Right forelimb (tissue), 1 donor: Measurements from ENCODE around the gene ASTN1.

Experiments
- DNase-seq: peaks from one replicate; pipeline ENCODE4 v3.0.0-alpha.2; 2018

Gene ASTN1

DNA sequence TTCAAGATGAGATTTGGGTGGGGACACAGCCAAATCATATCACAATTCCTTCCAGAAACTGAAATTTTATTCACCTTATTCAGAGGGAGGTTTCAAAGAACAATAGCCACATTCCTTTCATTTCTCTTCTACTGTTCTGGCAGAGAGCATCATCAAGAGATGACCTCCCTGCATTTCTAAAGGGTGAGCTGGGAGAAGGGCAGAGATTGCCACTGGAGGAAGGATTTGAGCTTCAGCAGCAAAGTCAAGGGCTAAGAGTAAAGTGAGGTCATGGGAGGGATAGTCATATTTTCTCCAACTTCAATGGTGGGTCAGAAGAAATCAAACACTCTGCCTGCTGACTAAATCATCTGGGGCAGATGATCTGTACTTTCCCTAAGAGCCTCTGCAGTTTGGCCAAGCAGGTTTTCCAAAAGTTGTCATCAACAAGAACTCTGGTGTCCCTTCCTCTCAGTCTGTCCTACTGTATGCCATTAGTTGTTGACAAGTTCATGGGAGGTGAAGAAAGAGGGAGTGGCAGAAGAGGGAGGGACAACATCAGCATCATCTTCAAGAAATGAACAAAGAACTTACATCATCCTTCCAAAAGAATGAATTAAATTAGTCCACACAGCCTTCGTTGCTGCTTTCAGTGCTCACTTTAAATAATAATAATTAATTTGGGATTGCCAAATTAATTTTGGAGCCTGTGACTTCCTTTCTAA lies 298.3 kb downstream of the ASTN1 start:
- no peak for DNase-seq

DNA sequence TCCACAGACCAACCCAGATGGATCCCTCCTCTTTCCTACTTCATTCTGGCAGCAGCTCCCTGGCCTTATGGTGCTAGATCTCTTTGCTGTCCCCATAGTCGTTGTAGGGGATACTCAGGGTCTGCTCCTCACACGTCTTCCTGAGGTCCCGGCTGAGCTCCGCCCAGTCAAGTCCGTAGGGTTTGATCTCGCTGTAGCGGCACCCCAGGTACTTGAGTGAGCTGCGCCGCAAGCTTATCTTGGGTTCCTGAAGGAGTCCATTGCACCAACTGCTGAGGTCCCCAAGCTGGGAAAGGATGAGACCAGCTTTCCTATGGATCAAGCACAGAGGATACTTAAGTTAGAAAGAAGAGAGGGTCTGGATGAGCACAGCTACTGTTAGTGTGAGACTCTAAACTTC lies 300.3 kb downstream of the ASTN1 start:
- no peak for DNase-seq

DNA sequence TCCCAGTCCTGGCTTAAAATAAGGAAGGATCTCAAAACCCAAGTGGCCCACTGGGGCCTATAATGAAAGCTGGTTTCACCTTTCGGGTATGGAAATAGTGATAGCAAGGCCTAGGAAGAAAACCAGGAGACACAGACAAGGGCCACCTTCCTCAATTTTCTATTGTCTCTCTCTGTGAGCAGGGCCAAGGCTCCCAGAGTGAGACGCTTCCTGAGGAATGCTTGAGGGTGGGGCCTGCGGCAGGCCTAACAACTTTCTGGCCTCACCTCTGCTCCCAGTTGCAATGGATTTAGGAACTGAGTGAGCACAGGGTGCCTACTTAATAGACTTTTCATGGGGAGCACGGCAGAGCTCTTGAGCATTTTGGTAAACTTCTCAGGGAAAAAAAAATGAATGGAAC lies 300.9 kb downstream of the ASTN1 start:
- DNase-seq, result no peak

DNA sequence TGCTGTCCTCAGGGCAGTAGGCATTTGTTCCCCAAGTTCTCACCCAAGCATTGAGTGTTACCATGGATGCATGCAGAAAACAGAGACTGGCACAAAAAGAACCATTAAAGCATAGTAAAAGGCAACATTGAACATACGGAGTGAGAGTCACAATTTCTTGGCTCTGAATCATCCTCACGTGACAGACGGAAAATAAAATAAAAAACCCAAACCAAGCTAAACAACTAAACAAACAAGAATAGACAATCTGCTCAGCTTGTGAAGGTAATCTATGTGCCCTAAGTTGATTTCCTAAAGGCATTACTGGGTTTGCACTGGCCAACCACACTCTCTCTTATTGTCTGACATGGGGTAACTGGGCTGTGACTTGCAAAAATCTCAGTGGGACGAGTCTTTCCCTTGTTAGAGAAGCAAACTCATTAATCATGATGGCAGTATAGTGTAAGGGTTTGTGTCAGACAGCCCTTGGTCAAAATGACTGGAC lies 306.0 kb downstream of the ASTN1 start:
- DNase-seq, result no peak

DNA sequence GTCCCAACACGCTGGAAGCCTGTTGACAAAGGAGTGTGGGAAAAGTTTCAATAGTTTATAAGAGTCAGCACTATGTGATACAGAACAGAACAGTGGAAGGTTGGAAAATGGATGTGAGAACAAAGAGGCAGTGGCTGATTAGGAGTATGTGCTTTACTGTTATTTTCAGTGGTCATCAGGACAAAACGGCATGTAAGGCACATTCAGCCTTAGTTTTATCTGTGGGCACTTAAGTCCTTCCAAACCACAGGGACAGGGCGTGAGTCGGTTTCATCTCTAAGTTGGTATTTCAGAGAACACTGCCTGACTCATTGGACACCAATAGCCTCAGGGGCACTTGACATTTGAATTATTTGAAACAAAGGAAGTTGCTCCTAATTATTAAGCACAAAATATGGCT lies 306.9 kb downstream of the ASTN1 start:
- no peak for DNase-seq

DNA sequence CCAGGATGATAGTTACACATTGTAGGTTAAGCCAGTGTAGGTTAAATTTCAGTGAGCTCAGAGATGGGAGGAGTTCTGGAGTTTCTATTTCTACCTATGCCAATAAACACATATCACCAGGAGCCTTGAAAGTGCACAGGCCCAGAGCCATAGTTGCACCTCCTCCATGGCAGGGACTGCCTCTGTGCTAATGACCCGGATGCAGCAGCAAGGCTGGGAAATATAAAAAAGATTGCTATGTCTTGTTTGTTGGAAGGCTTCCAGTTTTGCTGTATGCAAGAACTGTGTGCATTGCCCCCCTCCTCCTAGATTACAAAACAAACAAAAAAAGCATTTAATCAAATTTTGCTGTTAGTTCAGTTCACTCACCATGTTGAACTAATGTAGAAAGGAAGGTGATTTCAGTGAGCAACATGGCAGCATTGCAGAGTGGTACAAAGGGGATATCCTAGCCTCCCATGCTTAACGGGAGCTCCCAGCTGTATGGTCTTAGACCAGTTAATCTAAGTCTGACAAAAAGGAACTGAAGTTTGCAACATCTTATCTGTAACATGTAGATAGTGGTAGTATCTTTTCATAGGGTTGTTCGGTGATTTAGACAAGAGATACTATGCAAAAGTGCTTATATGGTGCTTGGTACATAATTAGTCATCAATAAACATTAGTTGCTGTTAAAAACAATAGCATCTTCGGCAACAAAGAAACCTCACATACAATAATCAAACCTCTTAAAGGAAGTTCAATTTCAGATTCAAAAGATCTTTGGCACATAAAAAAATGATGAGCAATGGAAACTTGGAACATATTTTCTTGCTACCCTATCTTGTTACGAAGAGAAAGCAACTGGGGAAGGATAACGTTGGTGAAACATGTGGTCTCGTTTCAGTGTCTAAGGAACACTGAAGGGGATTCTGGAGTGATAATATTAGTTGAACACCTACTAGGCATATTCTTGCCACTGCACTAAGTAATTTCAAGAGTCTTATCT lies 309.5 kb downstream of the ASTN1 start:
- no peak for DNase-seq

DNA sequence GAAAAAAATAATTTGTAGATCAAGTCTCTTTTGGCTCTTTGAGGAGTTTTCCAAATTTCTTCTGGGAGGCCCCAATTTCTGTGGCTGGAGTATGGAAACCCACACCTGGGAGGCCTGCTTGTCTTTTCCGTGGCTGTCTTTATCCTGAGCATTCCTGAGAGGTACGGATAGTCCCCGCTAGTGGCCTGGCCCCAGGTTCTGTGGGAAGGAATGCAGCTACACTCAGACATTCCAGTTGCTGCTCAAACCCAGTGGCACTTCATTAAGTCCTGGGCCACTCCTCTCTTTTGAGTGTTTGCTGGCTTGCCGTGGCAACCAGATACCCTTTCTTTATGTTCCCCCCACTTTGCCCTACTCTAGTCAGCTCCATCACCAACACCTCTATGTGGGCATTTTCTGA lies 310.4 kb downstream of the ASTN1 start:
- DNase-seq, result no peak

DNA sequence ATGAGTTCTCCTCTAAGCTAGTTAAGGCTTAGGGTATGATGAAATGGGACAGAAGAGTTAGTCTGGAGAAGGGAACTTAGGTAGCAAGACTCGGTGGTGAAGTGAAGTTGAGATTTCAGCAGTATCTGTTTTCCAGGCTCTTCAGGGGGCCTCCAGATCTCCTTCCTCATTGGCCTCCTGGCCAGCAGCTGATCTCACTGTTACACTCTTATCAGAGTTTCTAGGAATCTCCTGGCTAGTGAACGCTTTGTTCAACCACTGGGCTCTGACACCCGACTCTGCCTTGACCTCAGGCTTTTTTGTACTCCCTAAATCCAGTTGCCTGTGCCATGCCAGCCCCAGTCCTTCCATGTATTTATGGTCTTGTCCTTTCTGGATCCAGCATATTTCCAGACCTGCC lies 311.0 kb downstream of the ASTN1 start:
- DNase-seq, result no peak

DNA sequence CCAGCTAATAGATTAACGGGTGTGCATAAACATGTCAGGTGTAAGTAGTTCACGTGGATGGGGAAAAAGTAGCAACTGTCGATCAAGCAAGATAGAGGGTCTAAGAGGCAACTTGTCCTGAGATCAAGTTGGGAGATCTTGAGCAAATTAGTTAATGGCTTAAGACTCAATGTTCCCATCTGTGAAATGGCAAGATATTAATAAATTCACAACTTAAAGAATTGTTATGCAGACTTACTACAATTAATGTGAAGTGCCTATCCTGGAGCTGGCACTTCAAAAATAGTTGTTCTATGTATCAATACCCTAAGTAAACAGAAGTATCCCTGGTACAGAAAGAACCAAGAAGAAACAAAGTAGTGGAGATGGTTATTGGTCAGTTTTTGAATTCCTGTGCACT lies 312.4 kb downstream of the ASTN1 start:
- DNase-seq, result no peak

DNA sequence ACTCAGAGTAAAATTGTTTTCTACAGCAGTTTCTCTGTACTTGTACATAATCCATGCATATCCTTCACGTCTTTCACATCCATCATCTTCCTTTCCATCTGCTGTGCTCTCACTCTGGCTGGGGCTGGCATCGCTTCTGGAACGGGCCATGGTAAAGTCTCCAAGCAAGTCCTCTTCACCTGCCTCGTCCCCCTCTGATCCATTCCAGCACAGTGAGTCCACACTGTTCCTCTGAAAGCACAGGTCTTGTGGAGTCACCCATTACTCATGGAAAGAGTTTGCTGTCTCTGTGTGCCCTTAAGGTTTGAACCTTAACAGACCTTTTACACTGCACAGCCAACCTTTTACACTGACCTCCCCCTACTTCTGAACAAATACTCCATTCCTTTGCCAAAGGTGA lies 313.6 kb downstream of the ASTN1 start:
- DNase-seq, result no peak

DNA sequence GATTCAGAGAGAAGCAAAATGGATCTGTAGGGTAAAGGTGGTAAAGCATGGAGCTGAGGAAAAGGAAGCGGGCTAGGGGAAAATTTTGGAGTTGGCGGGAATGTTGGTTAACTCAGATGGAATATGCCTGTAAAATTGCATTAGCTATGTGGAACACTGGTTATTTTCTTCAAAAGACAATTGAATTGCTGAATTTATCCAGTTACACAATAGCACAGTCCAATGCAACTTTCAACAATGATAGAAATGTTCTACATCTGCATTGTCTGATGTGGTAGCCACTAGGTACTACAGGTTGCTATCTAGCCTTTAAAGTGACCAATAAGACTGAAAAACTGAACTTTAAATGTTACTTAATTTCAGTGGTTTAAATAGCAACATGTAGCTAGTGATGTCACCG lies 315.2 kb downstream of the ASTN1 start:
- no peak for DNase-seq

DNA sequence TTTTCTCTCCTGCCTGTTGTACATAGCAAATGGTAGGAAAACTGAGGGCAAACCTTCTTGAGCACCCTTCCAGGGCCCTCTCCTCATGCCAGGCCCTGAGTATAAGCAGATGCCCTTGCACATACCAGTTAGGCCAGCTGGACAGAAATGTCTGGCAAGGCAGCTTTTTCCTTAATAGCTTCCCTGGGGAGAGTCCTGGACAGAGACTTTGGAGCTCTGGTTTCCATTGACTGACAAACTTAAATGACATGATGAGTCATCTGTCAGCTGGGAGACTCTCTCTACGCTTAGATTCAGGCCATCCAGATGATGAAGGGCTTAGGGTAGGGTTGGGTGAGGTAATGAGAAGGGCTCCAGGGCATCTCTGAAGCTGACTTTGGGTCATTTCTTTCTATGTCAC lies 317.5 kb downstream of the ASTN1 start:
- no peak for DNase-seq

DNA sequence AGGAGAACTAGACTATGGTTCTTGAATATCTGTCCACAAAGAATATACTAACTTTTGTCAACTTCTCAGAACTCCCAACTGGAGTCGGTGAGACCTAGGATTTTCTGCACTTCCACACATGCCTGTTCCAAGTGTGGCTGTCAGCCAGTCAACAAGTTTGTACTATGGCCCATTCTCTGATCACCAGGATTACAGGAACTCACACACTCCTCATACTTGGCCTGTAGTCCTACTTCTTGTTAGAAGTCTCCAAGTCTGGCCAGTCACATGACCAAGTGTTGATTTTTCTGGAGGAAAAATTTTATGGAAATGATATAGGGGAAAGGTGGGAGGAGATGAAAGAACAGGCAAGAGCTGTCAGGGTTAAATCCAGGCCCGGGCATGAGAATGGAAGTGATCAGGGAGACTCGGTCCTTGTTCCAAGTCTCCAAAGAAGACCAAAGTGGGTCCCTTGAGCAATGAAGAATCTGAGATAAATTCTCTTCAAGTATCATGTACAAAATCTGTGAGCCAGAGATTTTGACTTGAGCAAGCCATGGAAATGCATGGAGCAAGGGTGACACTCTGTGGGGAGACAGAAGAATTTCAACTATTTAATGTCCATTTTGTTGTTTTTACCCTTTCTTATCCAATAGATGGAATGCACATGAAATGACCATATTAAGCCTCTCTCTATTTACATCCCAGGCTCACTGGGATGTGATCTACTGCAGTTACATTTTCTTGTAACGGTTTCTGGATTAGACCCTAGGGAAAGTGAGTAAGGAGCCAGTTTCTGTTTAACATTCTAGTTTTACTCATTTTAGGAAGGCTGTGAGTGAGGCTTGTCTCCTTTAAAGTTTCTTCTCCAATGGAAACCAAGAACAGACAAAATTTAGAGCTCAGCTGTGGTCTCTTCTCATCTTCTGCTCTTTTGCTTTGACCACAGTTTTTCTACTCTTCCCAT lies 320.9 kb downstream of the ASTN1 start:
- peak; percentile 71 for DNase-seq

DNA sequence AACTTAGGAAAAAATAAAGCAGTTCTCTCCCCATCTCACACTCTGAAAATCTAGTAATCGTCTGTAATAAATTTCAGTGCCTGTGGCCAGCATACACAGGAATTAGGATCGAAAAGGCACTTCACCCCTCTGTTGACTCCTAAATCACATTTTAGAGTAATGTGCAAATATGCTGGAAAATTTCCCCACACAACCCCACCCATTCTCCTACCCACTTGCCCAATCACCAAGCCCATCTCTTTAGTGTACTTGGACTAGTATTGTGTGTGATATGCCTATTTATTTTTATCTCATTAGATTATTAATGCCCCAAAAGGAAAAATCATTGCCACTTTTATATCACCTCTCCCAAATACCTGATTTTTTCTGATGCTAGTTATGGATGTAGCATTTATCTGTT lies 323.3 kb downstream of the ASTN1 start:
- no peak for DNase-seq

DNA sequence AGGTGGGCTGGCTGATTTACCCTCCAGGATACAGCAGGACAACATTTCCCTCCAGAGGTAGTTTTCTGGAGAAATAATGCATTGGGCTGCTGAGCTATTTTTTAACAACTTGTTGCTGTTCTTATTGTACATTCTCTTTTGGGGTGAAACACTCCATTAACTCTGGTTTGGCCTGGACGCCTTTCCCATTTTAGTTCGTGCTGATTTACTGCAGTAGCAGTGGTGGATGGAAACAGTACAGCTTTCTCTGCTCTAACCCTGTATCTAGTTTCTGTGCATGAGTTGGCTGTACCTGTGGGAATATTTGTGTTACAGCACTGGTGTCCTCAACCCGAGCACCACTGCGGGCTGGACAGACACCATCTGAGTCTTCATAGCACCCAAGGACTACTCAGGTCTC lies 325.3 kb downstream of the ASTN1 start:
- no peak for DNase-seq

DNA sequence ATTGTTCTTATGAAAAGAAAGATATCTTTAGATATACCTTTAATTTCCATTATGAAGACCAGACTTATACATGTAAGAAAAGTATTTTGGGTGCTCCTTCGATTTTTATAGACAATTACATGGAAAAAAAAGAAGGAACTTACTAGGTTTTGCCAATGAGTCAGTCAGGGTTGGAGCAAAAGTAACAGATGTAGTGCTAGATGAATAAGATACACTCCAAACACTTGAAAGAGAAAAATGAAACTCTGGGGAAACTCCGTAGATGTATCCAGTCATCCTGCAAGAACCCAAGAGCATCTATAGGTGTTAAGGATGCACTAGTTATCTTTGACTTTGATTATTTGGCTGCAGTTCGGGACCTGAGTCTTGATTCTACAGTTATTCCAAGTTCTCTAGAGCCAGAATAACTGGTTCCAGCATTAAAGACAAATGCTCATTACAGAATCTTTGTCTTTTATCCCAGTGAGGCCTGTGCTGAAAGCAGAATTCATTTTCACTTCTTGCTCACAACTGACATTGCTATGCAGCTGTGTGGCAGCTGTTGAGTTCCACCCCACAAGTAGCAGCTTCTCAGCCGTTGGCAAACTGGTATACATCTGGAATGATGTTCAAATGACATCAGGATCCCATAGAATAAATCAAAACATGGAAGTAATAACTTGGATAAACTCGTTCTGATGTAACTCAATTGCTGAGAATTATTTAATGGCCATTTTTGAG lies 326.1 kb downstream of the ASTN1 start:
- no peak for DNase-seq

DNA sequence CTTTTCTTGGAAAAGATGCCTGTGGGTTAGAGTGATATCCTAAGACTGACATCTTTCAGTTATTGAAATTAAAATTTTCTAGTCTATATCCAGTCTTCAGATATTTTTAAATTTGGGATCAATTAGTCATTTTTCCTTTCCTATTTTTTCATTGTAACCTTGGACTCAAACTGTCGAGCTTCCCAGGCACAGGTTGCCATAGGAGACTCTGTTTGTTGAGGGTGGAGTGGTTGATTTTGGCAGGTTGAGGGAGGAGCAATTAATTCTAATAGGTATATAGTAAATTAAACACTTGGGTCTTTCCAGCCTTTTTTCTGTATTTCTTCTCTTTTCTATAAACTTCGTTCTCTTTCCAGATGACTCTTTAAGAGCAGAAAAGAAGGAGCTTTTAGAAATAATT lies 326.8 kb downstream of the ASTN1 start:
- no peak for DNase-seq

DNA sequence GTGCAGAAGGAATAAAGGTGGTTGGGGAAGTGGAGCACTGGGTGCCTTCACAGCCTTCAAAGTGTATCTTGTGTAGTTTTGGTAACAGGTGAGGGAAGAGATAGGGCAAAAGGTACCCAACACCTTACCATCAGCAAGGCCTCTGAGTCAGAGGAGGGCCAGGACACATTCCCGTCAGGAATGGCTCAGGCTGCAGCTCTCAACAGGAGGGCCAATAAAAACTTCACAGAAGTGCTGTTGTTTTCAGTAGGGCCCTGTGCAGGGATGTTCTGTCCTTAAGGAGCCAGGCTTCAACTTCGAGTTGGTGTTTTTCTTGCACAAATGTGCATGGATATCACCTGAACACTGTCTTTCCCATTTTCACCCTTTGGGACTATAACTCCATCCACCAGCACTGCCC lies 333.4 kb downstream of the ASTN1 start:
- DNase-seq, result no peak

DNA sequence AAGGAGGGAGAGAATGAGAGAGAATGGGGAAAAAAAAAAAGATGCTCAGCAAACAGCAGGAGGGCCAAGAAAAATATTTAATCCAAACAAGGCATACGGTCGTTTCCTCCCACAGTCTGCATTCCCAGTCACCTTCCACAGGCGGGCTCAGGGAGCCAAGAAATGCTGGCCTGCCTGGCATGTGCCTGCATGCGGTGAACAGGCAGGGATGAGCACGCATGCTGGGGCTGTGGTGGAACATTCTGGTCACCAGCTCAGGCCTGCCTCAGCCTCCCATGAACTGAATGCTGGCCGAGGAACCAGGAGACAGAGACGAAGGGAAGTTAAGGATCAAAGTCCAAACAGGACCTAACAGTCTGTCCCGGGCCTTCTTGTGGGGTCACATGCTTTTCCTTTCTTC lies 335.3 kb downstream of the ASTN1 start:
- no peak for DNase-seq

DNA sequence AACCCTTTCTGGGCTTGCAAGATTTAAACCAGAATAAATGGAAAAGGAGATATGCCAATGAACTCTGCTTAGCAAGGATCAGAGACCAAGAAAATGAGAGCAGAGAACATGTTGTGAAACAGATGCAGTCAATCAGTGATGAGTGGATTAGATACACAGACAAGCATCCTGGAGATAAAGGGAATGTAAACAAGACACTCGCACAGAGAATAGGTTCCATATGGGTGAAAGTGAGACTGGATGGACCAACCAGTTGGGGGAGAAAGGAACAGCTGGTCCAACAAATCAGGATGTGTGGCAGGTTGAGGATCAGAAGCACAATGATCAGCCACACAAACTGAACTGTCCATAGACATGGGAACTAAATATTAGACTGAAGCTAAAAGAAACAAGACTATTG lies 338.2 kb downstream of the ASTN1 start:
- DNase-seq, result no peak

DNA sequence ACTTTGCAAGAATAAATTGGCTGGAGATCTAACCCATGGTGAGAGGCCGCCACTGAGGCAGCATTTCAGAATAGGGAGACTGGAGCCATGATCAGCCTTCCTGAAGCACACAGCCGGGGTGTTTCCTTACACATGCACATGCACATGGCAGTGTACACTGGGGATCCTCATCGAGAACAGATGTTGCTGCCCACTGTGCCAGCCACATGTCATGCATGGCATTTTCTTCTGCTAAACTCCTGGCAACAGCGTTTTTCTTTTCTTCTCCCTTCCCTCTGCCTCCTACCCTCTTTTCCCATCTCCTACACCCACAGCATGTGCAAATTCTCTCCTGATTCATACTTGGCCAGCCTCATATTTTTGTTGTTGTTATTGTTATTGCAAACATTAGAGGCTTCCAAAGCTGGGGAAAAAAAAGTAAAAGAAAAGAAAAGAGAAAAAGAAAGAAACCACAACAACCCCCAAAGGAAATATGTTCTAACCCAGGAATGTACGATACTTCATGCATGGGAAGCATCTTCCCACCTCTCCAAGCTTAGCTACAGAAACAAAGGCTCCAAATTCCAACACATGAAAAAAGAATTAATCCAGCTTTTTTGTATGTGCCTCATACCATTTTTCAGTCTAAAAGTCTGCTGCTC lies 344.0 kb downstream of the ASTN1 start:
- DNase-seq, result peak; percentile 51

DNA sequence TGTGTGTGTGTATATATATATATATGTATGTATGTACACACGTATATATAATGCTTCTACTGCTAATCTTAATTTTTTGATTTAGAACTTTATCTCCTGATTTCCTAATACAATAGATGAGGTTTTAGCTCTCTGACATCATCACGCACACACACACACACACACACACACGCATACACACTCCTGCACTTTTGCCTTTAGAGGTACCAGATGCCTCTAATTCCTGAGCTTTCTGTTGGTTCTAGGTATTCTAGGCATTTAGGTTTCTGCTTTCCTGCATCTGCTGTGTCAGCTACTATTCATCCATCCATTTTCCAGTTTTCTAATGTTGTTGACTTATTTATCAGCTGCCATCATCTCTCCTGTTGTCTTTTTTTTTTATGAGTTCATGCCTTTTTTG lies 348.3 kb downstream of the ASTN1 start:
- DNase-seq, result no peak
